ENCODE data around the gene ATP6V0A1.
"Not testable (repeated sequence)": the region's sequence is repeated elsewhere in the genome, so short reads cannot be mapped to it uniquely, and the experiment has no call there.

ATP6V0A1 gene

GRCh38 chr17:42520540-42520951 is 61.9 kb downstream of the ATP6V0A1 start:
- peak; percentile 20 for DNase-seq

- no peak for DNase-seq
These were observed 62.4 kb downstream of the ATP6V0A1 start for GRCh38 chr17:42521036-42521435.

DNA sequence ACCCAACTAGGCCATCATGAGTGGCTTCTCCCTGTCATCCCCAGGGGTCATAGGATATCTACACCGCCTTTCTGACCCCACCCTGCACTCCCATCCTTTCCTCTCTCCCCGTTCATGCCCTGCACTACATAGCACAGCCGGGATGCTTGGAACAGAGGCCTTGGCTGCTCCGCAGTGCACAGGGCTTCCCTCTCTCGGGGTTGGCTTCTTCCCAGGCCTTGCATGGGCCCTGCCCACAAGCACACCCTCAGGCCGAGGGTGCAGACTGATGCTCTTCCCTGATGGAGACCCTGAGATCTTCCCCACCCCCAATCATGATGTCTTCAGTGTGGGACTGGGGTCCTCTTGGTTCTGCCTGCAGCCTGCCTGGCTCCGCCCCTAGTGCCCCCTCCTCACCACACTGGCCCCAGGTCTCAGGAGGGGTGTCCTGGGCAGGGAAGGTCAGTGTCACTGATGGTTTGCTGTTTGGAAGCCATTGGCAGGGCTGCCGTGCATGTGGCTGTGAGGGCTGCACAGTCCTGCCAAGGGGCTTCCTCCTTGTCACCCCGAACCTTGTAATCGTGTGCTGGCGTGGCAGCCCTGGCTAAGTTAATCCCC is 63.1 kb downstream of the ATP6V0A1 start:
- no peak for DNase-seq

DNA sequence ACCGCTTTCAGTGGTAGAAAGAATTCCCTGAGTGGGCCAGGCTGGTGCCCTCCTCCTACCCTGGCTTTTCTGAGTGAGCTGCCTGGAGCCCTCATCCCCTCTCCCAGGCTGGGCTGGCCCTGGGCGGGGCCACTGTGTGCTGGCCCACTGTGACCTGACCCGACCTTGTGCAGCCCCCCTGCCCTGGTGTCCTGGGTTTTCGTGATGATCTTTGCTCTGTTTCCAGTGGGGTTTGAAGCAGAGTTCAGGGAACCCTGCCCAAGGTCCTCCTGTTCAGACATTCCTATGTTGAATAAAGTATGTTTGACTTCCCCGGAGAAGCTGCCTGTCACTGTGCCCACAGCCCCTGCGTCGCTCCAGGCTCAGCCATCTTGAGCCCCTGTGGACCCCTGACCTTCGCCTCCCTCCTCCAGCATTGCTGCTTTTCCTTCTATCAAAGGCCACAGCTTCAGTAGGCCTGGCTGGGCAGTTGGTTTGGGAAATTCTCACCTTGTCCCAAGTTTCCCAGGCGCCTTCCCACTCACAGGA is 63.6 kb downstream of the ATP6V0A1 start:
- DNase-seq, result no peak

DNA sequence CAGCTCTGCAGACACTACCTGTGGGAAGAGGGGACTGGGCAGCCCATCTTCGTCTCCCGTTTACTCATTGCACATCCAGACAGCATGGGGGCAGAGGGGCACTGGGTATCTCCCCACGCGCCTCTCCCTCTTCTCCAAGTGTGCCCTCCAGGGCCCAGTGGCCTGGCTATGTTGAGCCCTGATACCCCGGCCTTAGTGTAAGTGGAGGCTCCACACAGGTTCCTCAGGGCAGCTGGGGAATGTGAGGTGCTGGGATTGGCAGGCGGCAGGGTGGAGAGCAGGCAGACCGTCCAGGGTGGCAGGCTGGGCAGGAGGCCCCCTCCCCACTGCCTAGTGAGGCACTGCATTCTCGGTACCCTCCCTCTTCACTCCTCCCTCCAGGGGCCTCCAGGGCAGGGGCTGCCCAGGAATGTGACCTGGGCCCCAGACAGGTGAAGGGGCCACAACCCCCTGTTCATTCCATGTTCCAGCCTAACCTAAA is 64.2 kb downstream of the ATP6V0A1 start:
- no peak for DNase-seq

DNA sequence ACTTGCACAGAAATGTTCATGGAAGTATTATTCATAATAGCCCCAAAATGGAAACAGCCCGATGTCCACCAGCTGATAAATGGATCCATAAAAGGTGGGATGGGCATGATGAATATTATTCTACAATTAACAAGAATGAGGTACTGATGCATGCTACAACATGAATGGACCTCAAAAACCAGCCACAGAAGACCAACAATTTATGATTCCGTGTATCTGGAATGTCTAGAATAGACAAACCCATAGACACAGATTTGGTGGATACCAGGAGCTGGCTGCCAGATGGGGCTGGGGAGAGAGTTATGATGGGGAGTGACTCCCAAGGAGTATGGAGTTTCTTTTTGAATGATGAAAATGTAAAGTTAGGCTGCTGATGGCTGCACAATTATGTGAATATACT is 66.5 kb downstream of the ATP6V0A1 start:
- DNase-seq, result no peak

DNA sequence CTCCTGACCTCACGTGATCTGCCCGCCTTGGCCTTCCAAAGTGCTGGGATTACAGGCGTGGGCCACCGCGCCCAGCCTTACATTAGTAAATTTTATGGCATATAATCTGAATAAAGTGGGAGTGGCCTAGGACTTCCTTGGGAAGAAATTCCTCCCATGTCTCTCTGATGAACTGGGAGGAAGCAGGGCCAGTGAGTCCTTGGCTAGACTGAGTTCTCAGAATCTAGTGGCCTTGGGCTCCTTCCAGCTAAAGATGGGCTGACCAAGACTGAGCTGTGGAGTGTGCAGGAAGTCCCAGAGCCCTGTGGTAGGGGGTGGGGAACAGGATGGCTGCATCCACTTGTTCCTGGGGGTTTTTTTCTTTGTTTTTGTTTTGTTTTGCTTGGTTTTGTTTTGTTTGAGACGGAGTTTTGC is 67.4 kb downstream of the ATP6V0A1 start:
- no peak for DNase-seq

DNA sequence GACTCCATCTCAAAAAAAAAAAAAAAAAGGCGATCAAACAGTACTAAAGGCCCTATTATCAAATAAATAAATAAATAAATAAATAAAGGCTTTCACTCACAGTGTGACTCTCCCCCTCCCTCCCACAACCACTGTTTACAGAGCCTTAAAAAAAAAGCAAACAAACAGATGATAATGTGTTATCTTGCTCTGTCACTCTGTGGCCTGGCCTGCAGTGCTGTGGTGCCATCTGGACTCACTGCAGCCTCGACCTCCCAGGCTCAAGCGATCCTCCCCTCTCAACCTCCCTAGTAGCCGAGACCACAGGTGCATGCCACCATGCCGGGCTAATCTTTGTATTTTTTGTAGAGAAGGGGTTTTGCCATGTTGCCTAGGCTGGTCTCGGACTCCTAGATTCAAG is 69.3 kb downstream of the ATP6V0A1 start:
- DNase-seq, result no peak

DNA sequence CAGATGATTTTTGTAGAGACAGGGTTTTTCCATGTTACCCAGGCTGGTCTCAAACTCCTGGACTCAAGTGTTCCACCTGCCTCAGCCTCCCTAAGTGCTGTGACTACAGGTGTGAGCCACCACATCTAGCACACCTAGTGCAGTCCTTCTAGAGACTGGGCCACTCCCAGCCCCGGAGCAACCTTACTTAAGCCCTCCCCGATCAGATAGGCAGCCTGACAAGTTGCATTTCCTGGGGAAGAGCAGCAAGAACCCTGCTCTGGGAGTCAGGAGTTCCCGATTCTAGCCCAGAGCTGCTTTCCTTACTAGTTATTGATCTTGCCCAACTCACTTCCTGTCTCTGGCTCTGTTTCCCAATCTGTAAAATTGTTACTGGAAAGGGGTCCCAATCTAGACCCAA is 70.4 kb downstream of the ATP6V0A1 start:
- no peak for DNase-seq

DNA sequence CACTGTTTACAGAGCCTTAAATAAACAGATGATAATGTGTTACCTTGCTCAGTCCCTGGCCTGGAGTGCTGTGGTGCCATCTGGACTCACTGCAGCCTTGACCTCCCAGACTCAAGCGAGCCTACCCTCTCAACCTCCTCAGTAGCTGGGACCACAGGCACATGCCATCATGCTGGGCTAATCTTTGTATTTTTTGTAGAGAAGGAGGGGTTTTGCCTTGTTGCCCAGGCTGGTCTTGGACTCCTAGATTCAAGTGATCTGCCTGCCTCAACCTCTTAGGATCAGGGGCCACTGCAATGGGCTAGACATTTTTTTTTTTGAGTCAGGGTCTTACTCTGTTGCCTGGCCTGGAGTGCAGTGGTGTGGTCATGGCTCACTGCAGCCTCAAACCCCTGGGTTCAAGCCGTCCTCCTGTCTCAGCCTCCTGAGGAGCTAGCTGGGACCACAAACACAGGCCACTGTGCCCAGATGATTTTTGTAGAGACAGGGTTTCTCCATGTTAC is 72.3 kb downstream of the ATP6V0A1 start:
- peak; percentile 52 for DNase-seq

DNA sequence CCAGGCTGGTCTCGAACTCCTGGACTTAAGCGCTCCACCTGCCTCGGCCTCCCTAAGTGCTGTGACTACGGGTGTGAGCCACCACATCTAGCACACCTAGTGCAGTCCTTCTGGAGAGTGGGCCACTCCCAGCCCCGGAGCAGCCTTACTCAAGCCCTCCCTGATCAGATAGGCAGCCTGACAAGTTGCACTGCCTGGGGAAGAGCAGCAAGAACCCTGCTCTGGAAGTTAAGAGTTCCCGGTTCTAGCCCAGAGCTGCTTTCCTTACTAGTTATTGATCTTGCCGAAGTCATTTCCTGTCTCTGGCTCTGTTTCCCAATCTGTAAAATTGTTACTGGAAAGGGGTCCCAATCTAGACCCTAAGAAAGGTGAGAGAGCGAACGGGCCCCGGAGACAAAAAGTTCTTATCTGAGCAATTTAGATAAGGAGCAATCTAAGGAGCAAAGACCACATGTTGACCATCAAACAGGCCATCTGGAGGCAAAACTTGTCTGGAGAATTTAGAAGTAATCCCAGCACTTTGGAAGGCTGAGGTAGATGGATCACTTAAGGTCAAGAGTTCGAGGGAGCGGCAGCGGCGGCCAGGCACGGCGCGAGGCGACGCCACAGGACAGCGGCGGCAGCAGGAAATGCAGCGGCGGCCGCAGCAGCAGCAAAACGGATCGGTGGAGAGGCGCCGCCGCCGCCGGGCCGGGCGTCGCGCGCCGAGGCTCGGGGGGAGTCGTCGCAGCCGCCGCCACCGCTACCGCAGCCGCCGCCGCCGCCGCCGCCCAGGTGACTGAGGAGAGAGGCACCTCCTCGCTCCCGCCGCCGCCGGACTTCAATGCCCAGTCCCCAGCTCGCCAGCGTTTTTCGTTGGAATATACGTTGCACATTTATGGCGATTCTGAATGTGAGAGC is 73.0 kb downstream of the ATP6V0A1 start:
- peak; percentile 72 for DNase-seq

- DNase-seq, result peak; percentile 48
These were observed 76.7 kb downstream of the ATP6V0A1 start for GRCh38 chr17:42535155-42536047.

DNA sequence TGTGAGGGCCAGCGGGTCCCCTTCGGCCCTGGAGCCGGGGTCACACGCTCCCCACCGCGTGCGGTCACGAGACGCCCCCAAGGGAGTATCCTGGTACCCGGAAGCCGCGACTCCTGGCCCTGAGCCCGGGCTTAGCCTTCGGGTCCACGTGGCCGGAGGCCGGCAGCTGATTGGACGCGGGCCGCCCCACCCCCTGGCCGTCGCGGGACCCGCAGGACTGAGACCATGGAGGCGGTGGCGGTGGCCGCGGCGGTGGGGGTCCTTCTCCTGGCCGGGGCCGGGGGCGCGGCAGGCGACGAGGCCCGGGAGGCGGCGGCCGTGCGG is 77.3 kb downstream of the ATP6V0A1 start, which contains the start of gene NAGLU:
Gene NAGLU, plus strand, starts transcription at position 194 of the 324 bp plus-strand sequence. Its CDS starts 32 bp downstream, at position 226.
- DNase-seq, result peak; percentile 97

DNA sequence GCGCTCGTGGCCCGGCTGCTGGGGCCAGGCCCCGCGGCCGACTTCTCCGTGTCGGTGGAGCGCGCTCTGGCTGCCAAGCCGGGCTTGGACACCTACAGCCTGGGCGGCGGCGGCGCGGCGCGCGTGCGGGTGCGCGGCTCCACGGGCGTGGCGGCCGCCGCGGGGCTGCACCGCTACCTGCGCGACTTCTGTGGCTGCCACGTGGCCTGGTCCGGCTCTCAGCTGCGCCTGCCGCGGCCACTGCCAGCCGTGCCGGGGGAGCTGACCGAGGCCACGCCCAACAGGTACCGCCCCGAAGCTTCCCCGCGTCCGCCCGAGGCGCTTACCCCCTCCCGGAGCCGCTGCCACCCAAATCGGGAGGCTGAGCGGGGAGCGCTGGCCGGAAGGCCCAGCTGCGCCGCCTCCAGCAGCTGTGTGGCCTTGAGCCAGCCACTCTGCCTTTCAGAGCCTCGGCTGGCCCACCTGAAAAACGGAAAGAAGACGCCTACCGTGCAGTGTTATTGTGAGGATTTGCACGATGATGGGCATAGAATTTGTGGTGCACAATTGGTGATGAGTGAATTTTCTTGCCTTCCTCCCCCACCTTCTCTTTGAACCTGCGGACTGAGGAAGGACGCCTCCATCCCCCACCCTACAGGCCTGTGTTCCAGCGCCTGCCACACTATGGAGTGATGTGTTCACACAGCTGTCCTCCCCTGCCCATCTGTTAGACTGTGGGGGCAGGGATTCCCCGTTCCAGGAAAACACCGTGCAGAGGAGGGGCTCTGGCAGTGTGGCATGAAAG is 77.9 kb downstream of the ATP6V0A1 start:
- peak; percentile 91 for DNase-seq

DNA sequence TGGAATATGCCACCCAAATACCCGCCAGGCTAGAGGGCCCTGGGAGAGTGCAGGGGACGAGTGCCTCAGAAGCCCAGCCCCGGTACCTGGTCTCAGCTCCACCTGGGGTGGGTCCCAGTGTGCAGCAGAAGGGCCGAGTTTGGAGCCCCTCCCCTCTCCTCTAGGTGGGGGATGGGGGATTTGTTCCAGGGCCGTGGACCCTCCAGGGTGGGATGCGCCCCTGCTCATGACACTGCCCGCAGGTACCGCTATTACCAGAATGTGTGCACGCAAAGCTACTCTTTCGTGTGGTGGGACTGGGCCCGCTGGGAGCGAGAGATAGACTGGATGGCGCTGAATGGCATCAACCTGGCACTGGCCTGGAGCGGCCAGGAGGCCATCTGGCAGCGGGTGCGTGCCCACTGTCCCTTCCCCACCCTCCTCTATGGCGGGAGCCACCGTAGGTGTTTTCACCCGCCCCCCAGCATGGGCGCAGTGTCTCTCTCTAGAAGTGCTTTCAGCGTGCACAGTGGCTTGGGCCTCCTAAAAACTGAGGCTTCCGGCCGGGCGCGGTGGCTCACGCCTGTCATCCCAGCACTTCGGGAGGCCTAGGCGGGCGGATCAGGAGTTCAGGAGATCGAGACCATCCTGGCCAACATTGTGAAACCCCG is 78.6 kb downstream of the ATP6V0A1 start:
- no peak for DNase-seq

DNA sequence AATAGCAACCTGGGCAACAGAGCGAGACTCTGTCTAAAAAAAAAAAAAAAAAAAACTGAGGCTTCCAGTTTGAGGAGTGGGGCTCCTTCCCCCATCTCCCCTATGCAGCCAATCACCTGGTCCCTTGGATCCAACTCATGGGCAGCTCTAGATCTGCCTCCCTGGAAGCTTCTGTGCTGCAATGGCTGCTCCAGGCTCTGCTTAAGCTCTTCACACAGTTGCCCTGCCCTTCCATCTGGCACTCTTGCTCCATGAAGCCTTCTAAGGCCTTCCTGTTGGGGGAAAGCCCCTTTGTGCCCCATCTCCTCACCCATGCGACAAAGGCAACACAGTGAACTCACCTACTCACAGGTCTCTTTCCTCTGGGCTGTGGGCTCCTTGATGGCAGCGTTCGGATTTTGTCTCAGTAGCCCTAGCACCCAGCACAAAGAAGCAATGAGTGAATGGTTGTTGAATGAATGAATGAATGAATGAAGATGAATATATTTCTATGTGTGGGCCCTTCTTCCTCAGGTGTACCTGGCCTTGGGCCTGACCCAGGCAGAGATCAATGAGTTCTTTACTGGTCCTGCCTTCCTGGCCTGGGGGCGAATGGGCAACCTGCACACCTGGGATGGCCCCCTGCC is 79.3 kb downstream of the ATP6V0A1 start:
- DNase-seq, result peak; percentile 78

DNA sequence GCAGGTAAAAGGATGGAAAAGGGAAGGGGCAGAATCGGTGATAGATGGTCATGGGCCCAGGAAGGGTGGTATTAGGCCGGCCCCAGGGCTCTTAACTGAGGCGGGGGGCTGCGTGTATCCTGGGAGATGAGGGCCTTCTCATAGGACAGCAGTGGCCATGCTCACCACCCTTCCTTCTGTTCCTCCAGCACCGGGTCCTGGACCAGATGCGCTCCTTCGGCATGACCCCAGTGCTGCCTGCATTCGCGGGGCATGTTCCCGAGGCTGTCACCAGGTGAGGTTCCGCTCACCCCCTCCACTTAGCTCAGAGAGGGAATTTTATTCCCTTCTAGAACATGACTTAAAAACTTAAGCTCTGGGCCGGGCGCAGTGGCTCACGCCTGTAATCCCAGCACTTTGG is 79.8 kb downstream of the ATP6V0A1 start:
- DNase-seq, result no peak

DNA sequence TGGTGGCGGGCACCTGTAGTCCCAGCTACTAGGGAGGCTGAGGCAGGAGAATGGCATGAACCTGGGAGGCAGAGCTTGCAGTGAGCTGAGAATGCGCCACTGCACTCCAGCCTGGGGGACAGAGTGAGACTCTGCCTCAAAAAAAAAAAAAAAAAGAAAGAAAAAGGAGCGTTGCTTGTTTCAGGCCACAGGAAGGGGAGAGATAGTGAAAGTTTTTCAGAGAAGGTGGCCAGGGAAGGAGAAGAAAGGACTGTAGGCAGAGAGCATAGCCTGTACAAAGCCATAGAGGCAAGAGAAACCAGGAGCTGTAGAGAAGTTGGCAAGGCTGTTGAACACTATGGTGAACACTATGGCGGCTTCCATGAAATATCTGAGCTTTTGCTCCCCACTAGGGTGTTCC is 81.9 kb downstream of the ATP6V0A1 start:
- not testable (repeated sequence) for DNase-seq

GRCh38 chr17:42541041-42541833 is 82.6 kb downstream of the ATP6V0A1 start:
- no peak for DNase-seq

All from NCI-H82 (cell line).